Activated CD4-positive, alpha-beta T cell treated with anti-CD3 and anti-CD28 coated beads, Interleukin-2, amount 10 ng/mL, durations not matched to agents 7 days and 5 days (primary cell): ENCODE data around the gene PRH2. TPM values are rescaled to one million over a fixed set of nuclear protein-coding genes. Genes with fewer than 3 reads are reported as not detected.

Experiments
- CTCF ChIA-PET: fragments of 350-600 bp; sonication (Branson Sonifier 250); formaldehyde crosslinking; loops from one replicate; lab custom pipeline; 2021; ENCODE audit warnings: antibody characterized with exemption; lab: Charles Lee
- POLR2A ChIA-PET: fragments of 350-600 bp; sonication (Branson Sonifier 250); formaldehyde crosslinking; loops from one replicate; lab custom pipeline; 2021; ENCODE audit warnings: antibody characterized with exemption; lab: Charles Lee
- DNase-seq: peaks from one replicate; pipeline ENCODE4 v3.0.0-alpha.2; 2020
- H3K27ac Mint-ChIP-seq: one replicate; pipeline ENCODE4 v1.8.0; 2021; ENCODE audit warnings: mild to moderate bottlenecking, moderate library complexity, mixed read lengths
- H3K27me3 Mint-ChIP-seq: one replicate; pipeline ENCODE4 v1.8.0; 2021; ENCODE audit warnings: mixed read lengths
- H3K36me3 Mint-ChIP-seq: one replicate; pipeline ENCODE4 v1.8.0; 2021; ENCODE audit warnings: low read depth, mixed read lengths
- H3K4me1 Mint-ChIP-seq: one replicate; pipeline ENCODE4 v1.8.0; 2021; ENCODE audit warnings: mixed read lengths
- H3K4me3 Mint-ChIP-seq: one replicate; pipeline ENCODE4 v1.8.0; 2021; ENCODE audit warnings: mild to moderate bottlenecking, moderate library complexity, mixed read lengths
- H3K9me3 Mint-ChIP-seq: one replicate; pipeline ENCODE4 v1.8.0; 2021; ENCODE audit warnings: mixed read lengths
- total RNA-seq, 2 experiments: library from RNA; stranded (reverse); gene quantifications; one replicate each; pipeline ENCODE4 v1.2.3, GENCODE V29; 2021

Gene PRH2
- total RNA-seq, 2 experiments from 2014 or later = not detected

DNA sequence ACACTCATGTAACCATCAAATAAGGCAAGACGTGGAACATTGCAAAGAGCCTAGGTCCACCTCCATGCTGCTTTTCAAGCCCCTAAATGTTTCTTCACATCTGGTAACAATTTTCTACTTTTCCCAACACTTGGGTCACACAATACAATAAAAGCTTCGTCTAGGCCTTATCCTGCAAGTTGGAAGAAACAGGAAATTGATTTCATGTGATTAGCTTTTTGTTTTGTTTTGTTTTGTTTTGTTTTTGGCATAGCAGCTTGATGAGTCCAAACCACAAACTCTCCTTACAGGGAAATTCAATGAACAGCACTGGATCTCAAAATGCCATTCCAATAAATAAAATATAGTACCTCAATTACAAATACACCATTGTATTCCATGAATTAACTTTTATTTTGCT, 38.4 kb downstream of the PRH2 start:
- H3K4me3 Mint-ChIP-seq = no peak overlapping the region
- H3K4me1 Mint-ChIP-seq = peaks cover 2% of the 10 kb centered on the region
- H3K9me3 Mint-ChIP-seq = no peaks in the 10 kb centered on the region
- CTCF ChIA-PET = interaction anchor here (0.7 kb wide), 1 partner anchor 75 kb away, joined by 3 read pairs; no protein-coding TSS in a partner anchor
- POLR2A ChIA-PET = no interaction called here
- peaks cover 6% of the 10 kb centered on the region for H3K36me3 Mint-ChIP-seq
- no peak for DNase-seq
- H3K27ac Mint-ChIP-seq = no peak overlapping the region
- no peaks in the 10 kb centered on the region for H3K27me3 Mint-ChIP-seq

DNA sequence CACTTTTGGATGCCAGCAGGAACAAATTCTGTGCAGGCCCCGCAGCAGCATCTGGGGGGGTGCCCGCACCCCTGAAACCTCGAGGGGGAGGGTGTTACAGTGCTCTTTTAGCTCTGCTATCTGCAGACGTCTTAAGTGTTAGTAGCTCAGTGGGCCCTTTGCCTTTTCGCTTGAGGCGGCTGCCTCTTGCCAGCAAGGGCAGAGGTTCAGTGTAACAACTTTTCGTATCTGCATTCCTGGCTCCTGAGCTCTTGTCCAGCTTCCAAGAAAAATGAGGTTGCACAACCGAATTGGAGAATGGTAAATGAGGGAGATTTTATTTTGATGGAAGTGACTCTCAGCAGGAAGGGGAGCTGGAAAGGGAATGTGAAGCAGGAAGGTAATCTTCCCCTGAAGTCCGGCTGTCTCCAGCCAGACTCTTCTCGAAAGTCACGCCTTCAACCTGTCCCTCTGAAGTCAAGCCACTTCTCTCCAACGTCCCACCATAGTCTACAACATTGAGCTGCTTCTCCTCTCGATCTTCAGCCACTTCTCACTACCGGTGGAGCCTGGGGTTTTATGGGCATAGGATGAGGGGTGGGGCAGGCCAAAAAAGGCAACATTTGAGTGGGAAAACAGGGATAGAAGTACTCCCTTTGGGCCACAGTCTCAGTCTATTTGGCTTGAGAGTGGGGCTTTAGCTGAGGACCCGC, 39.9 kb downstream of the PRH2 start:
- Mint-ChIP-seq H3K4me1 (peaks cover 2% of the 10 kb centered on the region), H3K27me3 (no peaks in the 10 kb centered on the region), H3K4me3 (no peak overlapping the region), H3K9me3 (no peaks in the 10 kb centered on the region), H3K27ac (no peak overlapping the region), H3K36me3 (peaks cover 12% of the 10 kb centered on the region)
- POLR2A ChIA-PET = no interaction called here
- CTCF ChIA-PET = no interaction called here
- DNase-seq = no peak

DNA sequence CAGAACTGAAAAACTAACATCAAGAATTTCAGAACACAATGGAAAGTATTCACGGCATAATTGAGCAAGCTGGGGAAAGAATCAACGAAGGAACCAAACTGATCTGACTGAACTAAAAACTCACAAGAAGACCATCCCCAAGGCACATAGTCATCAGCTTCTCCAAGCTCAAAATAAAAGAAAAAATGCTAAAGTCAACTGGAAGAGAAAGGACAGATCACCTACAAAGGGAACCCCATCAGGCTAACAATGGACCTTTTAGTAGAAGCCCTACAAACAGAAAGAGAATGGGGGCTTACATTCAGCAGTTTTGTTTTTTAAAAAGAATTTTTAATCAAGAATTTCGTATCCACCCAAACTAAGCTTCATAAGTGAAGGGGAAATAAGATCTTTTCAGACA, 45.9 kb downstream of the PRH2 start:
- peaks cover 18% of the 10 kb centered on the region for H3K36me3 Mint-ChIP-seq
- no peaks in the 10 kb centered on the region for H3K4me1 Mint-ChIP-seq
- H3K27ac Mint-ChIP-seq = no peak overlapping the region
- CTCF ChIA-PET = no interaction called here
- no peak overlapping the region for H3K4me3 Mint-ChIP-seq
- POLR2A ChIA-PET = no interaction called here
- peaks cover 24% of the 10 kb centered on the region for H3K27me3 Mint-ChIP-seq
- H3K9me3 Mint-ChIP-seq = no peaks in the 10 kb centered on the region
- no peak for DNase-seq

DNA sequence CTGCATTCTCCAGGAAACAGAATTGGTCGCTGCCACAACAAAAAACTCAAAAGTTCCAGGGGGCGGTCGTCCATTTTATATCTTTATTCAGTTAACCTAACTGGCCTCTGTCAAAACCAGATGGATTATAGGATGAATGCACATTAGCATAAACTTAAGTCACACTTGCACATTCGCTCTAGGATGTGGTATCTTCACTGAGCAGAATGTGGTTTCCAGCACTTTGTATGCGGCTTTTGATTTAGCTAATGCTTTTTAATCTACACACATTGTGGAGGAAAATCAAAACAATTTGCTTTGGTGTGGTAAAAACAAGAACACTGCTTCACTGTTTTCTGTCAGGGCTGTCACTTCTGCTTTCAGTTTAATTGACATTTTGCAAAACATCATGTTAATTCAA, 53.2 kb downstream of the PRH2 start:
- ChIA-PET POLR2A (no interaction called here), CTCF (interaction anchor here (1.6 kb wide), 1 partner anchor 13 kb away, joined by 3 read pairs; no protein-coding TSS in a partner anchor)
- Mint-ChIP-seq H3K36me3 (peaks cover 17% of the 10 kb centered on the region), H3K4me1 (peaks cover 28% of the 10 kb centered on the region), H3K27ac (peak overlapping the region; percentile 37), H3K9me3 (peaks cover under 1% of the 10 kb centered on the region), H3K27me3 (peaks cover 27% of the 10 kb centered on the region), H3K4me3 (no peak overlapping the region)
- peak; percentile 82 for DNase-seq

Other genes starting within 250 kb of the PRH2 start
- 10 to 100 TPM; 27.1 to 31.4 TPM for gene YBX3, start 205.9 kb upstream of the PRH2 start, total RNA-seq
- gene TAS2R7, start 126.6 kb upstream of the PRH2 start, total RNA-seq = not detected
- not detected for gene TAS2R8, start 122.0 kb upstream of the PRH2 start, total RNA-seq
- gene TAS2R9, start 119.1 kb upstream of the PRH2 start, total RNA-seq = not detected
- under 1 TPM; 0.25 to 0.46 TPM for gene TAS2R10, start 102.9 kb upstream of the PRH2 start, total RNA-seq
- 1 to 10 TPM; 1.9 to 2.5 TPM for gene PRR4, start 79.8 kb upstream of the PRH2 start, total RNA-seq
- gene PRH1, start 45.0 kb upstream of the PRH2 start, total RNA-seq = 10 to 100 TPM; 21.7 to 24.5 TPM
- 1 to 10 TPM; 1.0 to 1.1 TPM for gene TAS2R13, start 19.7 kb upstream of the PRH2 start, total RNA-seq
- gene TAS2R14, start 10.0 kb downstream of the PRH2 start, total RNA-seq = 1 to 10 TPM; 2.1 to 2.9 TPM
- 1 to 10 TPM in 1 of 2 experiments, under 1 TPM in 1; 0.60 to 1.1 TPM for gene TAS2R50, start 57.7 kb downstream of the PRH2 start, total RNA-seq
- 1 to 10 TPM; 1.6 to 2.1 TPM for gene TAS2R20, start 69.1 kb downstream of the PRH2 start, total RNA-seq
- gene TAS2R19, start 93.4 kb downstream of the PRH2 start, total RNA-seq = 1 to 10 TPM; 3.0 to 3.1 TPM
- gene TAS2R31, start 102.2 kb downstream of the PRH2 start, total RNA-seq = 1 to 10 TPM; 1.6 to 3.0 TPM
- 1 to 10 TPM in 1 of 2 experiments, under 1 TPM in 1; 0.97 to 1.2 TPM for gene TAS2R46, start 133.1 kb downstream of the PRH2 start, total RNA-seq
- gene TAS2R43, start 163.1 kb downstream of the PRH2 start, total RNA-seq = 1 to 10 TPM; 1.7 to 1.9 TPM
- 1 to 10 TPM; 2.0 to 2.6 TPM for gene TAS2R30, start 205.4 kb downstream of the PRH2 start, total RNA-seq
- 1 to 10 TPM; 8.1 to 8.3 TPM for gene SMIM10L1, start 242.0 kb downstream of the PRH2 start, total RNA-seq